Pancreas (tissue), 10 donors: ENCODE data around the gene TNFAIP2. TPM values are rescaled to one million over a fixed set of nuclear protein-coding genes. Genes with fewer than 3 reads are reported as not detected.

Source experiments
- ATAC-seq, 4 donors: fragments of 200-7000 bp; cut with Tn5 transposase; one replicate each; pipeline versions ENCODE4 v1.8.0 to v1.9.1; 2020; ENCODE audit warnings: mild to moderate bottlenecking in 4 of 4, moderate library complexity in 4 of 4
- DNase-seq, 6 donors: peaks; one replicate each; pipeline ENCODE4 v3.0.0-alpha.2; 2020
- FAIRE-seq: peaks from 2 replicates; lab custom pipeline; 2012; peaks lifted over from hg19 to GRCh38; lab: Jason Lieb, UNC
- H3K27ac ChIP-seq, 4 donors: fragments of 200-600 bp; sonication (generic); 1 replicate in 3 of 4; 2 replicates in 1 of 4; pipeline versions ENCODE4 v1.5.0 to v1.8.0; 2020
- H3K27me3 ChIP-seq, 4 donors: fragments of 200-600 bp; one replicate each; pipeline ENCODE4 v1.8.0; 2021
- H3K36me3 ChIP-seq, 3 donors: fragments of 200-600 bp; sonication (generic) in 1 of 3; one replicate each; pipeline versions ENCODE4 v1.5.0 to v1.8.0; 2020 to 2021
- H3K4me1 ChIP-seq, 3 donors: fragments of 200-600 bp; one replicate each; pipeline ENCODE4 v1.8.0; 2021
- H3K4me3 ChIP-seq, 4 donors: fragments of 200-600 bp; sonication (generic) in 2 of 4; one replicate each; pipeline versions ENCODE4 v1.5.0 to v1.8.0; 2020 to 2021
- H3K9me3 ChIP-seq, 4 donors: fragments of 200-600 bp; one replicate each; pipeline ENCODE4 v1.8.0; 2021
- WGBS, 2 donors: extraction: QIAGEN DNeasy Blood & Tissue Kit; methylation state at CpG; one replicate each; pipeline ENCODE4 v1.1.7; 2013; 5-methylcytosine and 5-hydroxymethylcytosine counted together
- intact Hi-C, 3 donors: fragments of 100-400 bp; cut with DNase I; formaldehyde crosslinking; loops; one replicate each; pipeline versions ENCODE4 v1.11.1 to v1.14.2; 2022
- polyA plus RNA-seq, 2 donors: library from polyadenylated mRNA; stranded (reverse); fragments of 200-250 nt; gene quantifications; one replicate each; pipeline ENCODE4 v1.2.3, GENCODE V29; 2013
- total RNA-seq, 6 donors: library from RNA; stranded (reverse); fragmentation: NEBNext Ultra II Directional in 4 of 6; extraction: Animal tissue kit (Norgen Biotek cat#: 25700) in 4 of 6; gene quantifications; one replicate each; pipeline versions ENCODE4 v1.2.1 to v1.2.4, GENCODE V29; 2021 to 2023
- TF ChIP-seq, protein P1 (sequence below), 4 donors: fragments of 200-600 bp; sonication (generic) in 3 of 4; IDR thresholded peaks; one replicate each; pipeline versions ENCODE4 v1.5.0 to v1.8.0; 2021; ENCODE audit warnings: antibody characterized with exemption in 4 of 4
- donor health status: healthy with polysubstance abuse.
- donor health status: DM: no; HTN: no; CAD: no; lungs with moderate emphysema.
- donor health status: DM: no; HTN: no; CAD: no.
- donor health status: control.
- donor health status: control.
- donor health status: Bipolar disorder and iron deficiency.
- donor health status: DM: yes; HTN: yes; CAD: no.
- donor health status: DM: no; HTN: no; CAD: no.
- donor health status: DM: no; HTN: no; CAD: no.
- donor health status: DM: yes; HTN: yes; CAD: no.

TNFAIP2 gene
- total and polyA plus RNA-seq, 8 donors, result 7.0 to 288 (median 50.6) TPM

DNA sequence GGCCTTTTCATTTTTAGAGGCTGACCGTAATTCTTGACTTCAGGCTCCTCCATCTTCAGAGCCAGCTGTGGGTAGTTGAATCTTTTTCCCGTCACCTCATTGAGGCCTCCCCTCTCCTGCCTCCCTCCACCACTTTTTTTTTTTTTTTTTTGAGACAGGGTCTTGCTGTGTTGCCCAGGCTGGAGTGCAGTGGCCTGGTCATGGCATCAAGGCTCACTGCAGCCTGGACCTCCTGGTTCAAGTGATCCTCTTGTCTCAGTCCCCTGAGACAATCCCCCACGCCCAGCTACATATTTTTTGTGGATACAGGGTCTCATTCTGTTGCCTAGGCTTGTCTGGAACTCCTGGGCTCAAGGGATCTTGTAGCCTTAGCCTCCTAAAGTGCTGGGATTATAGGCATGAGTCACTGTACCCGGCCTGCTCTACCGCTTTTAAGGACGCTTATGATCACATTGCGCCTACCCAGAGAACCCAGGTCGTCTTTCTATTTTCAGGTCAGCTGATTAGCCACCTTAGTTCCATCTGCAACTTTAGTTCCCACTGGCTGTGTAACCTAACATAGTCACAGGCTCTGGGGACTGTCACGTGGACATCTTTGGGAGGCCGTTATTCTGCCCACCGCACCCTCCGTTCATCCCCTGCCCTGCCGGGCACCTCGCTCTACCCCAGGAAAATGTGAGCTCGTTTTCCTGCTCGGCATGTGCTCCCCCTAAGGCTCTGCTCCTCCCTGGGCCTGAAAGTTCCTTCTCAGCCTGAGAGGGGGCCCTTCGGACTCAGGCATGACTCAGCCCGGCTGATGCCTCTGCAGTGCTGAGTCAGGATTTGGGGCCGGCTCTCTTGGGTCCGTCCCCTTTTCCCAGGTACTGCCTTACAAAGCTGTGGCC, 13.4 kb downstream of the TNFAIP2 start:
- Histone ChIP-seq H3K4me1 (peaks cover 0 to 4% (median 0%) of the 10 kb centered on the region in 3 donors), H3K36me3 (no peaks in the 10 kb centered on the region), H3K4me3 (no peak overlapping the region), H3K27ac (no peak overlapping the region), H3K9me3 (no peaks in the 10 kb centered on the region), H3K27me3 (no peaks in the 10 kb centered on the region)
- DNase-seq (peak in 1 of 6 donors; percentile 27), ATAC-seq (peak in 1 of 4 donors; percentile 24), FAIRE-seq (no peak)
- TF ChIP-seq, protein P1, sequence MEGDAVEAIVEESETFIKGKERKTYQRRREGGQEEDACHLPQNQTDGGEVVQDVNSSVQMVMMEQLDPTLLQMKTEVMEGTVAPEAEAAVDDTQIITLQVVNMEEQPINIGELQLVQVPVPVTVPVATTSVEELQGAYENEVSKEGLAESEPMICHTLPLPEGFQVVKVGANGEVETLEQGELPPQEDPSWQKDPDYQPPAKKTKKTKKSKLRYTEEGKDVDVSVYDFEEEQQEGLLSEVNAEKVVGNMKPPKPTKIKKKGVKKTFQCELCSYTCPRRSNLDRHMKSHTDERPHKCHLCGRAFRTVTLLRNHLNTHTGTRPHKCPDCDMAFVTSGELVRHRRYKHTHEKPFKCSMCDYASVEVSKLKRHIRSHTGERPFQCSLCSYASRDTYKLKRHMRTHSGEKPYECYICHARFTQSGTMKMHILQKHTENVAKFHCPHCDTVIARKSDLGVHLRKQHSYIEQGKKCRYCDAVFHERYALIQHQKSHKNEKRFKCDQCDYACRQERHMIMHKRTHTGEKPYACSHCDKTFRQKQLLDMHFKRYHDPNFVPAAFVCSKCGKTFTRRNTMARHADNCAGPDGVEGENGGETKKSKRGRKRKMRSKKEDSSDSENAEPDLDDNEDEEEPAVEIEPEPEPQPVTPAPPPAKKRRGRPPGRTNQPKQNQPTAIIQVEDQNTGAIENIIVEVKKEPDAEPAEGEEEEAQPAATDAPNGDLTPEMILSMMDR (IDR thresholded peaks at IDR 0.05), result no peak
- intact Hi-C loops, result no loop called here
- WGBS, 2 donors, result 81 to 82% methylated on average over 20 of the region's 20 CpGs

DNA sequence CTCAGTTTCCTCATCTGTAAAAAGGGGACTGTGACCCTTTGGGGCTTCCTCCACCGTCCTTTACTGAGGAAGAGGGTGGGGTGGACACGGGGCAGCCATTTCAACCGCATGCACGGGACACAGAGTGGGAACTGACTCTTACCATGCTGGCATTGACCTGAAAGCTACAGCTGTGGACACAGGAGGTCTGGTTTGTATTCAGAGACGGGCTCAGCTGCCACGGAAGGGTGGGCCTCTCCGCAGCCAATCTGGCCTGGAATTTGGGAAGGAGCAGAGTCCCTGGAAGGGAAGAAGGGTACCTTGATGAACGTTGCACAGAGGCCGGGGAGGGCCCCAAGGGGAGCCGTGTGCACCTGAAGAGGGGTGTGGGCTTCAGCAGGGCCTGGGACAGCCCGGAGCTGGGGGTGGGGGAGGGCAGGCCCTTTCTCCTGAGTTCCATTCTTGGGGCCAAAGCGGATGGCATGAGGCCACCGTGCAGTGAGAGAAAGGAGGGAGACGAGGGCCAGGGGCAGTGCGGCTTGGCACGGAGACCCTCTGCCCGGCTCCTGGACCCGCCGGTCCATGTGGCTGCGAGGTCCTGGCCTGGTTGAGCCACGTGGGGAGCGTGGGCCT, 14.5 kb downstream of the TNFAIP2 start:
- Histone ChIP-seq H3K4me3 (no peak overlapping the region), H3K36me3 (no peaks in the 10 kb centered on the region), H3K27ac (no peak overlapping the region), H3K4me1 (no peaks in the 10 kb centered on the region), H3K27me3 (no peaks in the 10 kb centered on the region), H3K9me3 (no peaks in the 10 kb centered on the region)
- WGBS, 2 donors, result 84 to 87% methylated on average over 22 of the region's 22 CpGs
- intact Hi-C loops, result no loop called here
- TF ChIP-seq, protein P1 (IDR thresholded peaks at IDR 0.05), result no peak
- DNase-seq (no peak), ATAC-seq (no peak), FAIRE-seq (no peak)

DNA sequence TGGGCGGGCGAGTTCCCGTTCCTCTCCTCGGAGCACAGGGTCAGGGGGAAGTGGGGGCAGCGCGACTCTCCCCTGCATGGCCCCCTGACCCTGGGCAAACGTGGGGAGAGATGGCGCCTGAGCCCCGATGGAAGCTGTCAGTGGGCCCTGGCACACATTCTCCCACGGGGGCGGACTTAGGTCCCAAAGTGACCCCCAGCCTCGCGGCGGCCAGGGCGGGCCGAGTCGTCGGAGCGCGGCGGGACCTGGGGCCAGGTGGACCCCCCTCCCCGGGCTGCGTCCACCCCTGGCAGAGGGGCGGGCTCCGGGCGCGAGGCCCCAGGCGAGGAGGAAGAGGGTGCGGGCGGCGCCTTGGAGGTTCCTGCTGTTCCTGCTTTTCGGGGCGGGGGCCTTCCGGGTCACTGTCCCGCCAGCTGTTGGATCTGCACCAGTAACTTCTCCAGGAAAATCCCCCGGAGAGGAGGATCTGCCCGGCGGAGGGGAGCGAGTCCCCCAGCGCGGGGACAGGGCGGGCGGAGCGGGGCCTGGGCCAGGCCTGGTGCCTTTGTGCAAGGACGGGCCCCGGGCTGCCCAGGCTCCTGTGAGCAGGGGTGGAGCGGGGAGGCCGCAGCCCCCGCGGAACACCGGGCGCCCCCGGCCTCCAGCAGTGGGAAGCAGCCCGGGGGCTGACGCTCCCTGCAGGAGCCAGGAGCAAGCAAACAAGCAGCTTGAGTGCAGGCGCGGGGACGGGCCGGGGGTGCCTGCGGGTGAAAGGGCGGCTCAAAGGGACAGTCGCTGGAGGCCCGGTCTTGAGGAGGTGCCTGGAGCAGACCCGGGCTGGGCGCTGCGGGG, 15.3 kb downstream of the TNFAIP2 start:
- TF ChIP-seq, protein P1 (IDR thresholded peaks at IDR 0.05), result no peak
- FAIRE-seq (no peak), DNase-seq (peak in 2 of 6 donors; percentile 59 to 69), ATAC-seq (peak in 1 of 4 donors; percentile 14)
- H3K4me3 ChIP-seq, result no peak overlapping the region
- 54 to 60% methylated on average over 65 to 66 of the region's 66 CpGs for WGBS, 2 donors
- no peaks in the 10 kb centered on the region for H3K36me3 ChIP-seq
- no peaks in the 10 kb centered on the region for H3K27me3 ChIP-seq
- intact Hi-C loops, result no loop called here
- H3K9me3 ChIP-seq, result no peaks in the 10 kb centered on the region
- no peak overlapping the region for H3K27ac ChIP-seq
- H3K4me1 ChIP-seq, result no peaks in the 10 kb centered on the region

DNA sequence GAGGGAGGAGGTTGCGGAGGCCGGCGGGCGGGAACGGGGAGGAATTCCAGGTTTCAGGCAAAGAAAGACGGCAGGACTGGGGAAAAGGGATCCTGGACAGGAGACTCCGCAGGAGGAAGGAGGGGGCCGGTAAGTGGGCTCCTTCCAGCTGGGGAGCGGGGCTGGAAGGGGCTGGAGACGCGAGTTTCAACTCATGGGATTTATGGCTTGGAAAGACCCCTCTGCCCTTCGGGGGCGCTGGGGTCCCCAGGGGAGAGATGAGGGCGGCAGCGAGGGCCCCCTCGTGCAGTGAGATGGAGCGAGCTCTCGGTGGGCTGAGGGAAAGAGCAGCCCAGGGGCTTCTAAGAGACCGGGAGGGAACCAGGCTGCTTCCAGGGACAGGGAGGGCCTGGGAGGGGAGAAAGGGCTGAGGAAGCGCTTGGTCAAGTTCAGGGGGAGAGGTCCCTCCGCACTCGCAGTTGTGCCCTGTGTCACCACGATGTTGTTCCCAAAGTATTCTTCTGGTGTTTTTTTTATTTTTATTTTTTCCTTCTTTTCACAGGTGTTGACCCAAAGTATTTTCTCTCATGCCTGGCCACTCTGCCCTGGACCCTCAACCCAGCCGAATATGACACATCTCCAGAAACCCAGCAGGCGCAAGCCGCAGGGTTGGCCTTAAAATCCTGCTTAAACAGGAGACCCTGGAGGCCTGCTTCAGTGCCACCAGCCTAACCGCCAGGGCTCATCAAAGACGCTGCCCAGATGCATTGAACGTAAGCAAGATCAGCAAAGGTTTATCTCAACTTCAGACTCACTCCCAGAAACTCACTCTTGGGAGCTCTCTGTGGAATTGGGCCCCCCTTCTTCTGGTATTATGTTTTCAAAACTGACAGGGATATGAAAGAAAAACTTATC, 16.1 kb downstream of the TNFAIP2 start:
- intact Hi-C loops, result no loop called here

More for the DNA sequence above, 16.1 kb downstream of the TNFAIP2 start:
- Histone ChIP-seq H3K36me3 (no peaks in the 10 kb centered on the region), H3K9me3 (no peaks in the 10 kb centered on the region), H3K4me1 (no peaks in the 10 kb centered on the region), H3K27me3 (no peaks in the 10 kb centered on the region), H3K27ac (no peak overlapping the region), H3K4me3 (no peak overlapping the region)
- TF ChIP-seq, protein P1 (IDR thresholded peaks at IDR 0.05), result no peak
- ATAC-seq (no peak), FAIRE-seq (no peak), DNase-seq (peak in 1 of 6 donors; percentile 32)
- 62 to 76% methylated on average over 29 of the region's 29 CpGs for WGBS, 2 donors
